ENCODE measurements around the gene OR6J1. TPM values are rescaled to one million over a fixed set of nuclear protein-coding genes. Genes with fewer than 3 reads are reported as not detected.
A peak's percentile ranks its signal among the peaks of the same experiment; 100 is the strongest.
"Not testable (repeated sequence)": the region's sequence is repeated elsewhere in the genome, so short reads cannot be mapped to it uniquely, and the experiment has no call there.

OR6J1 gene
- total and polyA plus RNA-seq, 2 donors (not counting 3 experiments of a cell fraction or from before 2014, with no cell fraction given) = not detected

GRCh38 chr14:22615765-22616164 lies 28.4 kb downstream of the OR6J1 start:
- intact Hi-C loops (cut with micrococcal nuclease); BruUV-seq (replicated peaks); DNase-seq (ENCODE audit: low read depth, low spot score); H3K4me3 ChIP-seq (replicated peaks in 1 of 3; ENCODE audit: insufficient read depth in 1 of 3, low read depth in 1 of 3, low read length in 3 of 3); H2AFZ ChIP-seq (ENCODE audit: low read depth, low read length); H3K9me1 ChIP-seq (replicated peaks; ENCODE audit: control insufficient read depth, extremely low read depth, insufficient read depth, low read length); FAIRE-seq; dilution Hi-C loops (cut with MboI; ENCODE audit: extremely low pct_ligation_motif_present, low sequenced_read_pairs); H3K27ac ChIP-seq (ENCODE audit: insufficient read depth, low read depth, low read length); H3K79me2 ChIP-seq (ENCODE audit: control insufficient read depth, insufficient read depth, low read length); H3K27me3 ChIP-seq (ENCODE audit: control insufficient read depth in 2 of 2, insufficient read depth in 2 of 2, low read length in 2 of 2); H3K4me2 ChIP-seq (ENCODE audit: insufficient read depth, low read length); H4K20me1 ChIP-seq (replicated peaks; ENCODE audit: control insufficient read depth, extremely low read depth, insufficient read depth, low read length); H3K9me3 ChIP-seq (replicated peaks; ENCODE audit: control insufficient read depth, insufficient read depth, low read length); H3K9ac ChIP-seq (replicated peaks; ENCODE audit: extremely low read depth, insufficient read depth, low read length): not testable (repeated sequence)
- POLR2A ChIA-PET = interaction anchor here (0.6 kb wide), 1 partner anchor 257 kb away, joined by 4 read pairs; no protein-coding TSS in a partner anchor
- CTCF ChIA-PET = interaction anchor here (1.8 kb wide), 1 partner anchor 38 kb away, joined by 5 read pairs; no protein-coding TSS in a partner anchor
- Histone ChIP-seq H3K4me1 (ENCODE audit: control insufficient read depth, extremely low read depth, insufficient read depth, low read length) (peaks cover 20% of the 10 kb centered on the region), H3K36me3 (ENCODE audit: control insufficient read depth in 2 of 2, extremely low read depth in 1 of 2, insufficient read depth in 2 of 2, low read length in 2 of 2) (peaks cover 5 to 12% of the 10 kb centered on the region in 2 experiments)

- H3K9me3 ChIP-seq (replicated peaks; ENCODE audit: control insufficient read depth, insufficient read depth, low read length) = no peaks in the 10 kb centered on the region
- TF ChIP-seq EZH2 (IDR thresholded peaks at IDR 0.05; ENCODE audit: borderline replicate concordance, low read depth, low read length, severe bottlenecking) (no peak), MYC (IDR thresholded peaks at IDR 0.05; ENCODE audit: low read depth, low read length) (no peak), GATA2 (IDR thresholded peaks at IDR 0.05; ENCODE audit: insufficient read depth, insufficient read length, low read depth, low read length) (no peak), CTCF (IDR thresholded peaks at IDR 0.05; ENCODE audit: extremely low read depth in 1 of 2, insufficient read depth in 1 of 2, low read depth in 1 of 2, low read length in 2 of 2) (no peak), POLR2A (IDR thresholded peaks at IDR 0.05; ENCODE audit: low read depth, low read length) (peak; percentile 56), MAX (IDR thresholded peaks at IDR 0.05; ENCODE audit: insufficient read depth, insufficient read length) (peak; percentile 75), JUN (IDR thresholded peaks at IDR 0.05; ENCODE audit: borderline replicate concordance, insufficient read depth, insufficient read length, low read depth) (peak; percentile 44), POLR2AphosphoS5 (IDR thresholded peaks at IDR 0.05; ENCODE audit: insufficient read depth, low read depth, low read length) (no peak), FOS (IDR thresholded peaks at IDR 0.05; ENCODE audit: borderline replicate concordance, insufficient read depth, low read length) (no peak)
- POLR2A ChIA-PET = interaction anchor here (0.7 kb wide), 1 partner anchor 32 kb away, joined by 10 read pairs; no protein-coding TSS in a partner anchor
- FAIRE-seq (peak; percentile 95), DNase-seq (ENCODE audit: low read depth, low spot score) (peak; percentile 99)
- no peak overlapping the region for H2AFZ ChIP-seq (ENCODE audit: low read depth, low read length)
- H3K27ac ChIP-seq (ENCODE audit: insufficient read depth, low read depth, low read length) = peak overlapping the region; percentile 91
- peaks cover 20% of the 10 kb centered on the region for H3K4me1 ChIP-seq (ENCODE audit: control insufficient read depth, extremely low read depth, insufficient read depth, low read length)
- no peaks in the 10 kb centered on the region for H3K9me1 ChIP-seq (replicated peaks; ENCODE audit: control insufficient read depth, extremely low read depth, insufficient read depth, low read length)
- no peak overlapping the region for H3K4me3 ChIP-seq (replicated peaks in 1 of 3; ENCODE audit: insufficient read depth in 1 of 3, low read depth in 1 of 3, low read length in 3 of 3)
- dilution Hi-C loops (cut with MboI; ENCODE audit: extremely low pct_ligation_motif_present, low sequenced_read_pairs) (no loop called here), intact Hi-C loops (cut with micrococcal nuclease) (loop anchor here (1.0 kb wide), 8 partner anchors 16 to 237 kb away; partner anchors contain the start of genes ABHD4 and DAD1)
- peak overlapping the region; percentile 26 for H3K4me2 ChIP-seq (ENCODE audit: insufficient read depth, low read length)
- peak overlapping the region; percentile 56 for H3K9ac ChIP-seq (replicated peaks; ENCODE audit: extremely low read depth, insufficient read depth, low read length)
- H3K79me2 ChIP-seq (ENCODE audit: control insufficient read depth, insufficient read depth, low read length) = no peaks in the 10 kb centered on the region
- CTCF ChIA-PET = interaction anchor here (1.2 to 1.4 kb wide), 3 partner anchors 15 to 238 kb away, joined by 3 to 5 read pairs (median 3); no protein-coding TSS in a partner anchor
- no TSS peak for BruUV-seq (replicated peaks)
- no peaks in the 10 kb centered on the region for H4K20me1 ChIP-seq (replicated peaks; ENCODE audit: control insufficient read depth, extremely low read depth, insufficient read depth, low read length)
- peaks cover 12 to 20% of the 10 kb centered on the region in 2 experiments for H3K36me3 ChIP-seq (ENCODE audit: control insufficient read depth in 2 of 2, extremely low read depth in 1 of 2, insufficient read depth in 2 of 2, low read length in 2 of 2)
- H3K27me3 ChIP-seq (ENCODE audit: control insufficient read depth in 2 of 2, insufficient read depth in 2 of 2, low read length in 2 of 2) = no peaks in the 10 kb centered on the region
These were observed 29.8 kb downstream of the OR6J1 start for GRCh38 chr14:22614240-22614799.
